Measurements from ENCODE around the gene INTS15.

INTS15 gene

GRCh38 chr7:6654113-6654841 is 64.5 kb downstream of the INTS15 start:
- FAIRE-seq (no peak), DNase-seq (ENCODE audit: insufficient read length, low spot score) (peak; percentile 20)
- TF ChIP-seq POLR2A (IDR thresholded peaks at IDR 0.05; ENCODE audit: low read depth, low read length) (no peak), PAX5 (IDR thresholded peaks at IDR 0.05; ENCODE audit: insufficient read depth, low read length, severe bottlenecking) (peak; percentile 5)

GRCh38 chr7:6654842-6655610 is 65.2 kb downstream of the INTS15 start:
- DNase-seq (ENCODE audit: insufficient read length, low spot score) (peak; percentile 20), FAIRE-seq (no peak)
- TF ChIP-seq SPI1 (IDR thresholded peaks at IDR 0.05; ENCODE audit: low read depth, low read length), result no peak
- TF ChIP-seq POU2F2 (IDR thresholded peaks at IDR 0.05; ENCODE audit: low read depth, low read length), result no peak
- no peak for TF ChIP-seq PAX5 (IDR thresholded peaks at IDR 0.05; ENCODE audit: insufficient read depth, low read length, severe bottlenecking)
- TF ChIP-seq POLR2AphosphoS5 (IDR thresholded peaks at IDR 0.05; ENCODE audit: low read depth, low read length), result no peak
- TF ChIP-seq POLR2A (IDR thresholded peaks at IDR 0.05; ENCODE audit: low read depth, low read length), result no peak
- no peak for TF ChIP-seq TAF1 (IDR thresholded peaks at IDR 0.05; ENCODE audit: low read depth, low read length)

GRCh38 chr7:6655636-6656385 is 66.0 kb downstream of the INTS15 start:
- no peak for FAIRE-seq
- TF ChIP-seq SPI1 (IDR thresholded peaks at IDR 0.05; ENCODE audit: low read depth, low read length) (no peak), PAX5 (IDR thresholded peaks at IDR 0.05; ENCODE audit: insufficient read depth, low read length, severe bottlenecking) (no peak), POU2F2 (IDR thresholded peaks at IDR 0.05; ENCODE audit: low read depth, low read length) (no peak)
- DNase-seq (ENCODE audit: insufficient read length, low spot score), result peak; percentile 21

- TF ChIP-seq POLR2A (IDR thresholded peaks at IDR 0.05; ENCODE audit: low read depth, low read length), result no peak
- TF ChIP-seq POLR2AphosphoS5 (IDR thresholded peaks at IDR 0.05; ENCODE audit: low read depth, low read length), result no peak
- TF ChIP-seq SPI1 (IDR thresholded peaks at IDR 0.05; ENCODE audit: low read depth, low read length), result no peak
- TF ChIP-seq POU2F2 (IDR thresholded peaks at IDR 0.05; ENCODE audit: low read depth, low read length), result no peak
- DNase-seq (ENCODE audit: insufficient read length, low spot score) (no peak), FAIRE-seq (no peak)
These were observed 66.6 kb downstream of the INTS15 start for GRCh38 chr7:6656413-6656812.
